ENCODE data around the gene OR52E2.
"Not testable (repeated sequence)": the region's sequence is repeated elsewhere in the genome, so short reads cannot be mapped to it uniquely, and the experiment has no call there.

Gene OR52E2

DNA sequence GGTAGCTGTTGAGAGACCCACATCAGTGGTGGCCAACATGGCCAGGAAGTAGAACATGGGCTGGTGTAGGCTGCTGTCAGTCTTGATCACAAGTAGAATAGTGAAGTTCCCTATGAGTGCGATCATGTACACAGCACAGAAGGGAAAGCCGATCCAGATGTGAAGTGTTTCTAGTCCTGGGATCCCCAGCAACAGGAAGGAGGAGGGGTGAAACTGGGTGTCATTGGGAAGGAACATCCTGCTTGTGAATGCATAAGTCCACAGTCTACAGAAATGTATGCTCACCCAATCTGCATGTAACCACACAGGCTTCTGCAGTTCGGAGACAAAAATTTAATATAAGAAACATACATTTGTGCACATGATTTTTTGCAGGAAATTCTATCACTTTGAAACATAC lies at the start of gene OR52E2:
Gene OR52E2 (minus strand): TSS at position 237 of the 400 bp plus-strand sequence. CDS start 0 bp downstream, at position 237.
- DNase-seq = no peak

DNA sequence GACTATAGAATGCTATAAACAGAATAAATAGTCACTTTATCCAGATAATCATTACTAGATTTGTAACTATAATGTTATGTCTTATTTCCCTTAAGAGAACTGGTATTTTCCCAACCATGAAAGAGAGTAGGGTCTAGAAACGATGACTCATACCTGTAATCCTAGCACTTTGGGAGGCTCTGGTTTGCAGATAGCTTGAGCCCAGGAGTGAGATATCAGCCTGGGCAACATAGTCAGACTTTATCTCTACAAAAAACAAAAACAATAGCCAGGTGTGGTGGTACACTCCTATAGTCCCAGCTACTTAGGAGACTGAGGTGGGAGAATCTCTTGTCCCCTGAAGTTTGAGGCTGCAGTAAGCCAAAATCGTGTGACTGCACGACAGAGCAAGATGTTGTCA lies 47.9 kb upstream of the OR52E2 start:
- no peak for DNase-seq

DNA sequence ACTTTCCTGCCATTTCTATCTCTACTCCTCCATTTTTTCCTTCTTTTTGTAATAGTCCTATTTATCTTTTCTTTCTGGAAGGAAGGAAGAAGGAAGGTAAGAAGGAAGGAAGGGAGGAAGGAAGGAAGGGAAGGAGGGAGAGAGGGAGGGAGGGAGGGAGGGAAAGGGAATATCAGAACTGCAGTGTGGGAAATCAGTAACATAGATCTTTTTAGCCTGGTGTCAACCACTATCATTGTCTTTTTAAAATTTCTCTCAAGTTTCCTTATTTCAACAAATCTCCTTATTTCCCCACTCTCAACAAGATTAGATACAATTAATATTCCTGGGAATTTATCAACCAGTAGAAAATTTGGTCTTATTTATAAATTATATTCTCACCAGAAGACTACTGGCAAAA lies 43.6 kb upstream of the OR52E2 start:
- no peak for DNase-seq

DNA sequence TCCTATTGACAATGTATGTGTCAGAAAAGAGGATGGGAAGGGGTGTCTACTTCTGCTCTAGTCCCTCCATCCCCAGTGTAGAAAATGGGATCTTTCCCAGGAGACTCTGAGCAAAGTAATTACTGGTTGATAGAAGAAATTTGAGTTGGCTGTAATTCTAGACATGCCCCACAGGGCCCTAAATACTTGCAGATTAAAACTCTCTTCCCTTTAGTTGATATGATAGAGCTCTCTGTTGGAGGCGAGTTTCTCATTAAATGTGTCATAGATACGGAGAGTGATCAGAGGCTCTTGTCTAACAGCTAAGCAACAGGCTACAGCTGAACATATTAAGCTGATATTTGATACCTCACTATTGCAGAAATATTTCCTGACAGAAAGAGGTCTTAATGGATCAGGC lies 42.8 kb upstream of the OR52E2 start:
- DNase-seq = no peak

DNA sequence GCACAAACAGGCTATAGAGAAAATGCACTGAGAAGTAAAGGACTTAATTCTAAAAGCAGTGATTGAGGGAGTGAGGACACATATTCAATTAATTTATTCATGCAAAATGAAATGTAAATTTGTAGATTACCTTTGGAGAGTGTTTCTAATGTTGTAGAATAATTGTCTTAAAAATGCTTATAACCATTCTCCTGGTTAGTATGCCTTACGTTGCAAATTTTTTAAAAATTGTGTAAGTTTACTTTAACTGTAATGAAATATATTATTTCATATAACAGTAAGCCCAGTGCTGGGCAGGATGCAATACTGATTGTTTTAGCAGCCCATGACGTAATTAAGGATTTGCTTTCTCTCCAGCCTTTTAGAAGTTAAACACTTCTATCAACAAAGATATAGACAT lies 36.6 kb upstream of the OR52E2 start:
- no peak for DNase-seq

DNA sequence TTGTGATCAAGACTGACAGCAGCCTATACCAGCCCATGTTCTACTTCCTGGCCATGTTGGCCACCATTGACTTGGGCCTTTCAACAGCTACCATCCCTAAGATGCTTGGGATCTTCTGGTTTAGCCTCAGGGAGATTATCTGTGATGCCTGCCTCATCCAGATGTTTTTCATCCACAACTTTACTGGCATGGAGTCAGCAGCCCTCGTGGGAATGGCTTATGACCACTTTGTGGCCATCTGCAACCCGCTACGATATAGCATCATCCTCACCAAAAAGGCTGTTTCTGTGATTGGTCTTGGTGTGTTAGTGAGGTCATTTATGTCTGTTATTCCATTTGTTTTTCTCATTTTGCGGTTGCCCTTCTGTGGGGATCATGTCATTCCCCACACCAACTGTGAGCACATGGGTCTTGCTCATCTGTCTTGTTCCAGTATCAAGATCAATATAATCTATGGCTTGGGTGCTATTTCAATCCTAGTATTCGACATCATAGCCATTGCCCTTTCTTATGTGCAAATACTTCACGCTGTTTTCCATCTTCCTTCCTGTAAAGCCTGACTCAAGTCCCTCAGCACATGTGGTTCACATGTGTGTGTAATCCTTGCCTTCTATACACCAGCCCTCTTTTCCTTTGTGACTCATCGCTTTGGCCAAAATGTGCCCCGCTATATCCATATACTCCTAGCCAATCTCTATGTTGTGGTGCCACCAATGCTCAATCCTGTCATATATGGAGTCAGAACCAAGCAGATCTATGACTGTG lies 33.6 kb upstream of the OR52E2 start:
- DNase-seq = no peak

DNA sequence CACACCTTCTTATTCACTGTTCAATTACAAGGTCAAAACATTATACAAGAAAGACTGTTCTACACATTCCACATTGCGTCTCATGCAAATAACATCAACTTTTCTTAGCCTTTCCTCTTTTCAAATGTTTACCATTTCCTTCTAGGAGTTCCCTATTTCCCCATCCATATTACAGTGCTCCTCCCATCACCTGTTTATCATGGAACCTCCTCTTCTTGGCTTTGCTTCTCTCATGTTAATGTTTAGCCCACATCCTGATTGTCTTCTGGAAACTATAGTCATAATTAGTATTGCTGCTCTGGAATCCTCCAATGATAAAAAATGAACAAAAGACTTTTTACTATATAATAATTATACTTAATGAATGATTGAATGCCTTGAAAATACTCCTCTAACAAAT lies 31.2 kb upstream of the OR52E2 start:
- DNase-seq = no peak

DNA sequence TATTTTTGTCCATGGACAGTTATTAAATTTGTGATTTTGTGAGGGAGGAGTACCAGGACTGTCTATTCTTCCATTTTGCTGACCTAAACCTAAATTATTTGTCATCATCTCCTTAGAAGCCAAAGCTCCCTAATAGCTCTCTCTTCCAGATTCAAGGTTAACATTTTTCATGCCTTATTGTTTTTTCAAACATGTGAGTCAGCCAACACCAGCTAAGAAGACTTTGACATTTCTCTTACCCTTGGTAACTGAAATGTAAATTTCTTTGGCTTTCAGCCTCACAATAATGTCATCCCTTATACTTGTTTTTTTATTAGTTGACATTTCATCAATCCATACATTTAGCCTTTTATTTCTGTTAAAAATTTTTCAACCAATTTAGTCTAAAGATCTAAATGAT lies 29.1 kb upstream of the OR52E2 start:
- no peak for DNase-seq

DNA sequence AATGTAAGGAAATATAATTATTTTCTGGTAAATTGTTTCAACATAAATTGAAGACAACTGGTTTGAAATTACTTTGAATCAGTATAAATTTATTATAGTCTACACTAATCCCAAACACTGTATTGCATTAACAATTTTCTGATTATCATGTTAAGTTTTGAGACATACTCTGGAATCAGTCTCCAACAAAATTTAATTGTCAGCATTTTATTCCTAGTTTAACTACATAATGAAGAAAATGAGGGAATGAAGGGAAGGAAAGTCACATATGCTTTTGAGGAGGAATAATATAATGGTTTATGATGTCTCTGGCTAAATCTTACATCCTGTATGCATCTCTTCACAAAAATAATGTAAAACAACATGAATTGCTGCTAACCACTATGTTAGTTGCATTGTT lies 24.2 kb upstream of the OR52E2 start:
- no peak for DNase-seq

DNA sequence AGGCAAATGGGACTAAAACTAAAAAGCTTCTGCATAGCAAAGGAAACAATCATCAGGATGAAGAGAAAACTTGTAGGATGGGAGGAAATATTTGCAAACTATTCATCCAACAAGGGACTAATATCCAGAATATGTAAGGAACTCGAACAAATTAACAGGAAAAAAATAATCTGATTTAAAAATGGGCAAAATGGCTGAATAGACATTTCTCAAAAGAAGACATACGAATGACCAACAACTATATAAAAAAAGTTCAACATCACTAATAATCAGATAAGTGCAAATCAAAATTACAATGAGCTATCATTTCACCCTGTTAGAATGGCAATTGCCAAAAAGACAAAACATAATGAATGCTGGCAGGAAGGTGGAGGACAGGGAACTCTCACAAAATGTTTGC lies 22.0 kb upstream of the OR52E2 start:
- no peak for DNase-seq

DNA sequence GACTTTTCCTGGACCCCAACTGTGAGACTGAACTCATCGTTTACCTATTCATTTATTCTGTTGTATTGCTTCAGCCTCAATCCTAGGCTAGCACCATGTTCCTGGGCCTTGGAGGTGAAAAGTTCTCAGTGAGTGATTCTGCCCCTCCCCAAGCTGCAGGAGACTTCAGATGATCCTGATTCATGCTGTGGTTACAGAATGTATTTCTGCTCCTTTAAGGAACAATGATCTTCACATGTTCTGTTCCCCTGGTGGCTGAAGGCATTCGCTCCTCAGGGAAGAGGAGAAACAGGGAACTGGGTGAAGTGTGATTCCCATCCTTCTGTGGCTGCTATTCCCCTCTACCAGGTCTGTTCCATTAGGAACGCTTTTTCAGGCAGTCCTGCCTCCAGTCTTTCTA lies 12.4 kb upstream of the OR52E2 start:
- DNase-seq = no peak

DNA sequence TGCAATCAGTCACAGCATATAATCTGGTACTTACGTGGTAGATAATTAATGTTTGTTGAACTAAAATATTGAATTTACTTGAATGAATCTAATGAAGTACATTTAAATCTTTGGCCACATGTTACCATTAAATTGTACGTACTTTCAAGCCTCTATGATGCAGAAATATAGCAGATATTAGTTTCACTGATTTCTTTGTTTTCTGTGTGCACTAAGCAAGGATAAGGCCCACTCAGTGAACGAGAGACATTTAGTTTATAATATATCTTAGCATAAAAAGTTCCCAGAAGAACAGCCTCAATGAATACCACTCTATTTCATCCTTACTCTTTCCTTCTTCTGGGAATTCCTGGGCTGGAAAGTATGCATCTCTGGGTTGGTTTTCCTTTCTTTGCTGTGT lies 9.8 kb upstream of the OR52E2 start, which contains the start of gene OR52E1:
Gene OR52E1 (plus strand): TSS at position 301 of the 400 bp plus-strand sequence.
- DNase-seq = no peak

DNA sequence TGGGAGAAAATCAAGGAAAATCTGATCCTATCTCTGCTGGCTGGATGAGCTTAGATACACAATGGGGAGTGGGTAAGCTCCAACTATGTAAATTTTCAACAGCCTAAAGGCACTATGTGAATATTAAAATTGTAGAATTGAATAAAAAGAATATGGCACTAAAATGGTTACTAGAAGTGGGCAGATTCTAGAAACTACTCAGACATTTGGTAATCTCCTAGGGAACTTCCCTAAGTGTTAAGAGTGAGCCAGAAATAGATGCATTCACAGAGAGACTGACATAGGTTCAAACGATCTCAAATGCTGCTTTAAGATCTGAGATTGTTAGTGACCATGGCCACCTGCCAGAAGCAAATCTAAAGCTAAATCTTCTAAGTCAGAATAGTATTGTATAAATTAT lies 5.6 kb upstream of the OR52E2 start:
- no peak for DNase-seq

DNA sequence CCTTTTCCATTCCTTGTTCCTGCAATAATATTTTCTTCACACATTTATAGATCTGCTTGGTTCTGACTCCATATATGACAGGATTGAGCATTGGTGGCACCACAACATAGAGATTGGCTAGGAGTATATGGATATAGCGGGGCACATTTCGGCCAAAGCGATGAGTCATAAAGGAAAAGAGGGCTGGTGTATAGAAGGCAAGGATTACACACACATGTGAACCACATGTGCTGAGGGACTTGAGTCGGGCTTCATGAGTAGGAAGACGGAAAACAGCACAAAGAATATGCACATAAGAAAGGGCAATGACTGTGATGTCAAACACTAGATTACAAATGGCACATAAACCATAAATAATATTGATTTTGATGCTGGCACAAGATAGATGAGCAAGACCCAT lies 748 bp downstream of the OR52E2 start:
- DNase-seq = not testable (repeated sequence)

DNA sequence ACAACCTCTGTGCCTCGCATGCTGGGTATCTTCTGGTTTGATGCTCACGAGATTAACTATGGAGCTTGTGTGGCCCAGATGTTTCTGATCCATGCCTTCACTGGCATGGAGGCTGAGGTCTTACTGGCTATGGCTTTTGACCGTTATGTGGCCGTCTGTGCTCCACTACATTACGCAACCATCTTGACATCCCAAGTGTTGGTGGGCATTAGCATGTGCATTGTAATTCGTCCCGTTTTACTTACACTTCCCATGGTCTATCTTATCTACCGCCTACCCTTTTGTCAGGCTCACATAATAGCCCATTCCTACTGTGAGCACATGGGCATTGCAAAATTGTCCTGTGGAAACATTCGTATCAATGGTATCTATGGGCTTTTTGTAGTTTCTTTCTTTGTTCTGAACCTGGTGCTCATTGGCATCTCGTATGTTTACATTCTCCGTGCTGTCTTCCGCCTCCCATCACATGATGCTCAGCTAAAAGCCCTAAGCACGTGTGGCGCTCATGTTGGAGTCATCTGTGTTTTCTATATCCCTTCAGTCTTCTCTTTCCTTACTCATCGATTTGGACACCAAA lies 12.6 kb downstream of the OR52E2 start:
- DNase-seq = no peak

DNA sequence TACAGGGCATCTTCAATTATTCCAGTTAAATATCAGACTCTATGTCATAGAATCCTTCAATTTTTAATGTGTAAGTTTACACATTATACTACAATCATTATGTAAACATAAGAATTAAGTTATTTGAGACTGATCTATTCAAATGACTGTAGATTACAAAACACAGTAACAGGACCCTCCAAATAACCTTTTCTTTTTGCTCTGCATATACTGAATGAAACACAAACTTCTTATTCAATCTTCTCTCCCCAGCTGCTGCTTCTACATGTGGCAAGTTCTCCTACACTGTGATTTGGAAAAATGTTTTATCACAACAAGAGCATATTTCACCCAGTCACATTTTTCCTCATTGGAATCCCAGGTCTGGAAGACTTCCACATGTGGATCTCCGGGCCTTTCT lies 13.2 kb downstream of the OR52E2 start, which contains the start of gene OR52J3:
Gene OR52J3 (plus strand): TSS at position 301 of the 400 bp plus-strand sequence. CDS start 0 bp downstream, at position 301.
- no peak for DNase-seq

DNA sequence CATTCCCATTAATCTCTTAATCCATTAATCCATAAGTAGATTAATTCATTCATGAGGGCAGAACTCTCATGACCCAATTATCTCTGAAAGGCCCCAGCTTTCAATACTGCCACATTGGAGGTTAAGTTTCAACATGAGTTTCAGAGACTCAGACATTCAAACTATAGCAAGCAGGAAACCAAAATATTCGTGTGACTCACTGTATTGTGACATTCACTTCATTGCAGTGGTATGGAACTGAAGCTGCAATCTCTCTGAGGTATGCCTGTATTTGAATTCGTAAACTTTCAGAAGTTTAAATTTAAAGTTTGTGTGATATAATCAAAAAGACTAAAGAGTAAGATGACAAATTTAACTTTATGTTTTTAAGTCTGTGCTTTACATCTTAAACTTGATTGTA lies 16.0 kb downstream of the OR52E2 start:
- no peak for DNase-seq

DNA sequence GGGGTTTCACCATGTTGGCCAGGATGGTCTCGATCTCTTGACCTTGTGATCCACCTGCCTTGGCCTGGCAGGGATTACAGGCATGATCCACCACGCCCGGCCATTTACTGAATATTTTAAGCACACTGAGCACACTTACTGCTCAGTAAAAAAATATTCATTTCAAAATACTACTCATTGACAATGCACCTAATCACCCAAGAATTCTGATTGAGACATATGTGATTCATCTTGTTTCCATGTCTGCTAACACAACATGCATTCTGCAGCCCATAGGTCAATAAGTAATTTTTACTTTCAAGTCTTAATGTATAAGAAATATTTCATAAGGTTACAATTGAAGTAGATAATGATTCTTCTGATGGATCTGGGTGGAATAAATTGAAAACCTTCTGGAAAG lies 17.3 kb downstream of the OR52E2 start:
- no peak for DNase-seq

DNA sequence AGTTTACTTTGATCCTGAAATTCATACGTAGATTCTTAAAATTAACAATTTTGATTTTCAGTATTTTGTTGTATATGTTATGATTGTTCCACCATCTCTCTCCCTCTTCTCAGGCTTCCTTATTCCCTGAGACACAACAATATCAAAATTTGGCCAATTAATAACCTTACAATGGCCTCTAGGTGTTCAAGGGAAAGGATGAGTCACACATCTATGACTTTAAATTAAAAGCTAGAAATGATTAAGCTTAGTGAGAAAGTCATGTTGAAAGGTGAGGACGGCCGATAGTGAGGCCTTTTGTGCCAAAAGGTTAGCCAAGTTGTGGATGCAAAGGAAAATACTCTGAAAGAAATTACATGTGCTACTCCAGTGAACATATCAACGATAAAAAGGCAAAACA lies 18.6 kb downstream of the OR52E2 start:
- DNase-seq = no peak

DNA sequence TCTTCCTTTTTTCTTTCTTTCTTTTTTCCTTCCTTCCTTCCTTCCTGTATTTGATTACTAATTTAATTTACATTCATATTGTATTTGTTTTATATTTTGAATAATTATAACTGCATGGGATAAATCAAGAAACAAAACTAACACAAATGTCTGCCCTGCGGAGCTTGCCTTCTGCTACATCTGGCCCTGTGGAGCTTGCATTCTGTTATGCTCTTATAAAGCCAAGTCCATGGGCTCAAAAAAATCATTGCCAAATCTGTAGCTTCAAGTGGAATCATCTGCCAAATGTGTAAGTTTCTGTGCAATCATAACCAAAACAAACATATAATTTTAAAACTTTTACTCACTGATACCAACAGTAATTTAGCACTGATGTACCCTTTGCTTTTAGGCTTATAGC lies 21.1 kb downstream of the OR52E2 start:
- DNase-seq = no peak

DNA sequence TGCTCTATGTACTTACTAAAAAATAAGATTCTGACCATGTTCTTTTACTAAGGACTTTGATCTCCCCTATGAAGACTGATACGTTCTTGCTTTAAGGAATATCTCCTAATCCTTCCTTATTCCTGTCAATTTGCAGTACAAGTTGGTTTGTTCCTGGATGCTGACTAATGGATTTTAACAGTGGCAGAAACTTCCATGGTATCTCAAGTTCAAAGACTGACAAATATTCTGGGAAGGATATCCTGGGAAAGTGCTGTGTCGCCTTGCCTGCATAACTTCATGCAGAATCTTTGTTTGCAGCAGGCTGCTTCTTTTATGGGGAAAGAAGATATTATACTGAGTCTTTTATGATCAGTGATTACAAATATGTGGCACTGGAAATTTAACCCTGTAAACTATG lies 21.5 kb downstream of the OR52E2 start:
- DNase-seq = no peak

DNA sequence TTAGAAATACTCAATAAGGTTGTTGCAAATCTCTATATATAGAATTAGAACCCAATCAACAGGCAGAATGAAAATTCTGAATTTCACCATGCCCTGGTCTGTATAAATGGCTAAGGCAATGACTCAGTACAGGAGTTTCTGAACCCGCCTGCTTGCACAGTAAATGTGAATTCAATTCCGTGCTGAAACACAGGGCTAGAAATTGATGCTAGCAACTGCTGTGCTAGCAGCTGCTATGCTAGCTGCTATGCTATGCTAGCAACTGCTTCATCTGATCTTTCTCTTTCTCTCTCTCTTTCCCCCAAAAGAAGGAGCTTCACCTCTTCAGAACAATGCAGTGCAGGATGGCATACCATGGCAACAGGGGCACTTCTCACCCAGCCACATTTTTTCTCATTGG lies 22.8 kb downstream of the OR52E2 start:
- no peak for DNase-seq

DNA sequence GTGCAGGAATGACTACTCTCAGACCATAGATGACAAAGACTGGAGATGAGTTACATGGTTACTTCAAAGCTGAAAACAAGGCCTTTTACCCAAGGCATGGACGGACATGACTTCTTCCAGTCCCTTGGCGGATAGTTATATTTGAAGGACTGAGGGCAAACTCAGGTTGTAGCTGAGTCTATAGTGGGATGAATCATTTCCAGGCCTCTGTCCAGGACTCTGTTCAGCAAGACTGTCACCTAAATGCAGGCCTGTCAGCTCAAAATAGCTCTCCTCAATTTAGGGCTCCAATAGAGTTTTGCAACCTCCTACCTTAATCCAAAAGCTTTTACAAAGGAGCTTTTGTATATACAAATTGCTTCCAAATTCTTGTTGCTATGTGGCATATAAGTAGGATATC lies 37.4 kb downstream of the OR52E2 start:
- no peak for DNase-seq

DNA sequence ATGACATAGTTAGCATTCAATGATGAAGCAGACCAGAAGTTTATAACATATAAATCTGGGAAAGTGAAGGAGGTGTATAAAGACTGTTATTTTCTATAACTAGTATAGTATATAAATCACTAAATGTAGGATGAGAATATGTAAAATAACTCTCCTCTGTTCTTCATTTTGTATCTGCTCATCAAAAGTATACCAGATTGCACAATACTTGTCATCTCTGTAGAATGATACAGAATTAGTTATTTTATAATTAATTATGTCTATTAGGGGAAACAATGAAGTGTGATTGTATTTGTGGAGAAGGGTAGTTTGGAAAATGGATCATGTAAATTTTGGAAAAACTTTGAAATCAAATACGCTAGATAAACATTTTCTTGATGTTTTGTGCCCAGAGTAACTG lies 46.4 kb downstream of the OR52E2 start:
- no peak for DNase-seq

DNA sequence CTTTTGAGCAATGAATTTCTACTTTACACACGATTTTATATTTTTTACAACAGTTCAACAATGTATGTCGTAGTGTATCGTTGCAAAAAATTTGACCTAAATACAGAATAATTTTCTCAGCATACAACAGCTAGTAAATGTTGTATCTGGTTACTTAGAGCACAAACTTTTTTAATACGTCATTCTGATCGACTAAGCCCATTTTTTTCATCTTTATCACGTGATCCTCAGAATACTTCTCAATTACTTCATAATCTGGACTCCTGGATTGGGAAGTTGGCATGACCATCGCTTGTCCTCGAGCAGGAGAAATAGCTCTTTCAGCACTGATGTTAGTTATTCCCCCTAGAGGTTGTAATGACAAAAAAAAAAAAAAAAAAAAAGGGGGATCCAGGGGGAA lies 48.2 kb downstream of the OR52E2 start:
- no peak for DNase-seq
